PC-3 (cell line): ENCODE results near the gene SP140L. TPM values are rescaled to one million over a fixed set of nuclear protein-coding genes. Genes with fewer than 3 reads are reported as not detected.

ENCODE experiments used
- ATAC-seq: fragments of 200-7000 bp; cut with Tn5 transposase; 2 replicates; pipeline ENCODE4 v1.9.1; 2020; ENCODE audit warnings: mild to moderate bottlenecking, moderate library complexity
- BruUV-seq: library from RNA; stranded (reverse); fragments of 400-500 nt; replicated peaks from 2 replicates; lab custom pipeline; 2021; lab: Mats Ljungman, UMichigan
- CTCF ChIA-PET: fragments of 300-600 bp; sonication (Branson Sonifier 250); formaldehyde crosslinking; loops from one replicate; lab custom pipeline; 2022; ENCODE audit warnings: antibody characterized with exemption; lab: Charles Lee
- POLR2A ChIA-PET: fragments of 300-600 bp; sonication (Branson Sonifier 250); formaldehyde crosslinking; loops from one replicate; lab custom pipeline; 2022; ENCODE audit warnings: antibody characterized with exemption; ENCODE audit not compliant: unreplicated experiment; lab: Charles Lee
- DNase-seq: peaks from one replicate; pipeline ENCODE4 v3.0.0-alpha.2; 2015
- H2AFZ ChIP-seq: fragments of 300-600 bp; sonication (generic); 2 replicates; pipeline ENCODE4 v1.6.0; 2016; ENCODE audit warnings: antibody characterized with exemption, low read length
- H3F3A ChIP-seq: fragments of 300-600 bp; sonication (generic); one replicate; pipeline ENCODE4 v1.6.0; 2017; ENCODE audit warnings: antibody characterized with exemption, low read length, control low read depth, mild to moderate bottlenecking; ENCODE audit not compliant: unreplicated experiment
- H3K27ac ChIP-seq: fragments of 300-600 bp; sonication (generic); 2 replicates; pipeline ENCODE4 v1.5.1; 2016; ENCODE audit warnings: mild to moderate bottlenecking, low read length
- H3K27me3 ChIP-seq: fragments of 300-600 bp; sonication (generic); 2 replicates; pipeline ENCODE4 v1.6.1; 2016; ENCODE audit warnings: low read length, mixed read lengths
- H3K36me3 ChIP-seq: fragments of 300-600 bp; sonication (generic); 2 replicates; pipeline ENCODE4 v1.6.1; 2016; ENCODE audit warnings: low read depth, mixed run types, low read length, mixed read lengths
- H3K4me1 ChIP-seq: fragments of 300-600 bp; sonication (generic); 2 replicates; pipeline ENCODE4 v1.5.1; 2016; ENCODE audit warnings: low read length; ENCODE audit not compliant: insufficient read depth
- H3K4me2 ChIP-seq: fragments of 300-600 bp; sonication (generic); 2 replicates; pipeline ENCODE4 v1.6.0; 2016; ENCODE audit warnings: low read length
- H3K4me3 ChIP-seq: fragments of 300-600 bp; sonication (generic); 2 replicates; pipeline ENCODE4 v1.5.1; 2016; ENCODE audit warnings: mild to moderate bottlenecking, low read length, mixed read lengths
- H3K79me2 ChIP-seq: fragments of 300-600 bp; sonication (generic); 2 replicates; pipeline ENCODE4 v1.6.1; 2017; ENCODE audit warnings: low read length, mixed read lengths
- H3K9ac ChIP-seq: fragments of 300-600 bp; sonication (generic); 2 replicates; pipeline ENCODE4 v1.6.0; 2016; ENCODE audit warnings: mild to moderate bottlenecking, low read length
- H3K9me2 ChIP-seq: fragments of 300-600 bp; sonication (generic); replicated peaks from 2 replicates; pipeline ENCODE4 v1.6.1; 2016; ENCODE audit warnings: mixed run types, low read length, mixed read lengths
- H3K9me3 ChIP-seq: fragments of 300-600 bp; sonication (generic); 2 replicates; pipeline ENCODE4 v1.6.1; 2016; ENCODE audit warnings: low read length, mixed read lengths
- H4K20me1 ChIP-seq: fragments of 300-600 bp; sonication (generic); 2 replicates; pipeline ENCODE4 v1.6.1; 2016; ENCODE audit warnings: low read length, mixed read lengths
- CTCF ChIP-seq: fragments of 300-600 bp; sonication (generic); conservative IDR thresholded peaks from 2 replicates; pipeline ENCODE4 v1.5.1; 2017; ENCODE audit warnings: antibody characterized with exemption, low read depth, mild to moderate bottlenecking, low read length
- EZH2 ChIP-seq: fragments of 300-600 bp; sonication (generic); IDR thresholded peaks from one replicate; pipeline ENCODE4 v1.6.1; 2017; ENCODE audit warnings: antibody characterized with exemption, mild to moderate bottlenecking, low read length; ENCODE audit not compliant: unreplicated experiment
- EZH2phosphoT487 ChIP-seq: fragments of 300-600 bp; sonication (generic); IDR thresholded peaks from 2 replicates; pipeline ENCODE4 v1.6.1; 2018; ENCODE audit warnings: mild to moderate bottlenecking, antibody characterized with exemption, low read length, borderline replicate concordance
- intact Hi-C: fragments of 100-400 bp; cut with micrococcal nuclease; formaldehyde crosslinking; loops from 2 replicates; pipeline ENCODE4 v1.9.0; 2023
- total RNA-seq: library from RNA; depleted of rRNA; stranded (reverse); fragments of >200 nt; gene quantifications from 2 replicates; pipeline ENCODE4 v1.2.3, GENCODE V29; 2014

SP140L gene
- total RNA-seq, 1 experiment from 2014 or later = 2.8 TPM

- no peak for DNase-seq
- no peak for ATAC-seq
- H3K9ac ChIP-seq = no peak overlapping the region
- TF ChIP-seq EZH2 (no peak), CTCF (peak; percentile 46)
- H3K36me3 ChIP-seq = no peaks in the 10 kb centered on the region
- no peaks in the 10 kb centered on the region for H3K9me2 ChIP-seq
- H3K4me3 ChIP-seq = no peak overlapping the region
- intact Hi-C loops = no loop called here
- ChIA-PET POLR2A (no interaction called here), CTCF (no interaction called here)
- peaks cover 8% of the 10 kb centered on the region; the same call in 1 of the 2 replicates for H3K79me2 ChIP-seq
- H3K27ac ChIP-seq = no peak overlapping the region
- no peaks in the 10 kb centered on the region for H3K27me3 ChIP-seq
- H3K4me1 ChIP-seq = peaks cover 14% of the 10 kb centered on the region; the same call in 1 of the 2 replicates
- H4K20me1 ChIP-seq = no peaks in the 10 kb centered on the region
- H3K9me3 ChIP-seq = no peaks in the 10 kb centered on the region
- no peaks in the 10 kb centered on the region for H3F3A ChIP-seq
- no TSS peak for BruUV-seq
- no peak overlapping the region for H3K4me2 ChIP-seq
- no peak overlapping the region for H2AFZ ChIP-seq
These were observed 3.4 kb upstream of the SP140L start for GRCh38 chr2:230323385-230324106.

GRCh38 chr2:230324503-230324902 is 2.5 kb upstream of the SP140L start:
- Histone ChIP-seq H3K9ac (no peak overlapping the region), H3K27me3 (no peaks in the 10 kb centered on the region), H3K4me2 (no peak overlapping the region), H3K4me1 (peaks cover 14% of the 10 kb centered on the region; the same call in 1 of the 2 replicates), H3K79me2 (peaks cover 11% of the 10 kb centered on the region; the same call in 1 of the 2 replicates), H3K9me2 (no peaks in the 10 kb centered on the region), H3F3A (no peaks in the 10 kb centered on the region), H2AFZ (no peak overlapping the region), H3K27ac (no peak overlapping the region), H3K4me3 (no peak overlapping the region), H4K20me1 (no peaks in the 10 kb centered on the region), H3K36me3 (no peaks in the 10 kb centered on the region), H3K9me3 (no peaks in the 10 kb centered on the region)
- CTCF ChIA-PET = no interaction called here
- POLR2A ChIA-PET = no interaction called here
- ATAC-seq (no peak), DNase-seq (no peak)
- intact Hi-C loops = no loop called here
- TF ChIP-seq CTCF (no peak), EZH2 (no peak), EZH2phosphoT487 (no peak)
- BruUV-seq = no TSS peak
